B cell (primary cell): Measurements from ENCODE around the gene COL4A6.

Source experiments
- CTCF ChIP-seq: fragments of 200-600 bp; IDR thresholded peaks from one replicate; pipeline ENCODE4 v1.8.0; 2022; ENCODE audit warnings: antibody characterized with exemption, mild to moderate bottlenecking
- EZH2 ChIP-seq: IDR thresholded peaks from 2 replicates; pipeline ENCODE4 v1.6.1; 2012; ENCODE audit warnings: borderline replicate concordance, low read depth, mild to moderate bottlenecking, moderate library complexity, low read length; ENCODE audit not compliant: insufficient read depth, poor library complexity, severe bottlenecking

- TF ChIP-seq EZH2 (no peak), CTCF (no peak)
Measured at GRCh38 chrX:108245462-108245861, 192.8 kb downstream of the COL4A6 start.
